Suppressor macrophage (primary cell): ENCODE data around the gene CIAO3.
A peak's percentile ranks its signal among the peaks of the same experiment; 100 is the strongest.
"Not testable (repeated sequence)": the region's sequence is repeated elsewhere in the genome, so short reads cannot be mapped to it uniquely, and the experiment has no call there.

Experiments used
- DNase-seq, 4 experiments: peaks; one replicate each; pipeline ENCODE4 v3.0.0-alpha.2; 2020 to 2022

Gene CIAO3

GRCh38 chr16:760065-760464, 19.3 kb upstream of the CIAO3 start:
- no peak for DNase-seq

- no peak for DNase-seq
Measured at GRCh38 chr16:759110-759910, 18.5 kb upstream of the CIAO3 start.

GRCh38 chr16:756428-756827, 15.6 kb upstream of the CIAO3 start:
- peak in 2 of 4 experiments; percentile 13 to 22 for DNase-seq

- peak; percentile 39 to 76 (median 66) for DNase-seq
Measured at GRCh38 chr16:754656-755055, 13.9 kb upstream of the CIAO3 start.

GRCh38 chr16:754121-754607, 13.4 kb upstream of the CIAO3 start:
- not testable (repeated sequence) for DNase-seq

- DNase-seq = no peak
Measured at GRCh38 chr16:752007-752312, 11.2 kb upstream of the CIAO3 start.

GRCh38 chr16:751152-752006, 10.6 kb upstream of the CIAO3 start:
- DNase-seq = no peak

GRCh38 chr16:750485-750884, 9.7 kb upstream of the CIAO3 start:
- no peak for DNase-seq

GRCh38 chr16:749010-749409, 8.2 kb upstream of the CIAO3 start:
- DNase-seq = no peak

GRCh38 chr16:747978-748746, 7.4 kb upstream of the CIAO3 start:
- no peak for DNase-seq

GRCh38 chr16:746637-747036, 5.8 kb upstream of the CIAO3 start:
- DNase-seq = no peak

- DNase-seq = peak in 1 of 4 experiments; percentile 20
Measured at GRCh38 chr16:745739-746138, 4.9 kb upstream of the CIAO3 start.

- no peak for DNase-seq
Measured at GRCh38 chr16:743794-744500, 3.1 kb upstream of the CIAO3 start.

GRCh38 chr16:742894-743293, 2.1 kb upstream of the CIAO3 start:
- DNase-seq = not testable (repeated sequence)

- DNase-seq = no peak
Measured at GRCh38 chr16:741986-742629, 1.3 kb upstream of the CIAO3 start.

GRCh38 chr16:740459-740763, 386 bp downstream of the CIAO3 start:
- peak in 2 of 4 experiments; percentile 58 to 62 for DNase-seq

GRCh38 chr16:739560-740458, 988 bp downstream of the CIAO3 start:
- DNase-seq = no peak

GRCh38 chr16:736936-737481, 3.8 kb downstream of the CIAO3 start:
- no peak for DNase-seq

GRCh38 chr16:735982-736453, 4.8 kb downstream of the CIAO3 start:
- DNase-seq = no peak
